Osteoblast (primary cell): ENCODE data around the gene MDFIC. TPM values are rescaled to one million over a fixed set of nuclear protein-coding genes. Genes with fewer than 3 reads are reported as not detected.
A peak's percentile ranks its signal among the peaks of the same experiment; 100 is the strongest.

ENCODE experiments used
- DNase-seq: peaks from one replicate; pipeline ENCODE4 v3.0.0; 2011; ENCODE audit warnings: low spot score, mixed read lengths; ENCODE audit not compliant: insufficient read length; ENCODE audit errors: missing footprints
- H2AFZ ChIP-seq: 2 replicates; pipeline ENCODE4 v1.6.0; 2011; ENCODE audit warnings: mild to moderate bottlenecking, low read length
- H3K27ac ChIP-seq: 2 replicates; pipeline ENCODE4 v1.5.1; 2011; ENCODE audit warnings: mild to moderate bottlenecking, low read depth, low read length, moderate library complexity
- H3K27me3 ChIP-seq: 2 replicates; pipeline ENCODE4 v1.6.0; 2012; ENCODE audit warnings: mild to moderate bottlenecking, control low read depth, inconsistent platforms, low read length, moderate library complexity; ENCODE audit not compliant: insufficient read depth
- H3K36me3 ChIP-seq: 2 replicates; pipeline ENCODE4 v1.5.1; 2011; ENCODE audit warnings: mild to moderate bottlenecking, low read length, control low read depth, moderate library complexity; ENCODE audit not compliant: insufficient read depth
- H3K4me1 ChIP-seq: 2 replicates; pipeline ENCODE4 v1.5.1; 2011; ENCODE audit warnings: mild to moderate bottlenecking, low read length, control low read depth, moderate library complexity; ENCODE audit not compliant: insufficient read depth
- H3K4me2 ChIP-seq: 2 replicates; pipeline ENCODE4 v1.6.0; 2011; ENCODE audit warnings: mild to moderate bottlenecking, low read length; ENCODE audit not compliant: insufficient read depth
- H3K4me3 ChIP-seq: fragments of 200-600 bp; sonication (generic); 3 replicates; pipeline ENCODE4 v1.5.1; 2012; ENCODE audit warnings: mild to moderate bottlenecking, low read length, inconsistent platforms; ENCODE audit not compliant: insufficient read depth
- H3K79me2 ChIP-seq: 2 replicates; pipeline ENCODE4 v1.6.0; 2012; ENCODE audit warnings: mild to moderate bottlenecking, low read length, control low read depth, inconsistent platforms; ENCODE audit not compliant: insufficient read depth
- H3K9me3 ChIP-seq: 2 replicates; pipeline ENCODE4 v1.5.1; 2011; ENCODE audit warnings: low read depth, low read length, control low read depth
- H4K20me1 ChIP-seq: 2 replicates; pipeline ENCODE4 v1.6.0; 2012; ENCODE audit warnings: mild to moderate bottlenecking, low read length, control low read depth; ENCODE audit not compliant: insufficient read depth
- CTCF ChIP-seq: IDR thresholded peaks from 2 replicates; pipeline ENCODE4 v1.5.1; 2011; ENCODE audit warnings: mild to moderate bottlenecking, low read depth, low read length, moderate library complexity; ENCODE audit errors: extremely low read depth
- total RNA-seq: library from RNA; depleted of rRNA; stranded (reverse); fragments of >200 nt; gene quantifications from 2 replicates; pipeline ENCODE4 v1.2.3, GENCODE V29; 2012

Gene MDFIC, protein sequence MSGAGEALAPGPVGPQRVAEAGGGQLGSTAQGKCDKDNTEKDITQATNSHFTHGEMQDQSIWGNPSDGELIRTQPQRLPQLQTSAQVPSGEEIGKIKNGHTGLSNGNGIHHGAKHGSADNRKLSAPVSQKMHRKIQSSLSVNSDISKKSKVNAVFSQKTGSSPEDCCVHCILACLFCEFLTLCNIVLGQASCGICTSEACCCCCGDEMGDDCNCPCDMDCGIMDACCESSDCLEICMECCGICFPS
- 68.8 and 81.3 TPM in 2 replicates for total RNA-seq

DNA sequence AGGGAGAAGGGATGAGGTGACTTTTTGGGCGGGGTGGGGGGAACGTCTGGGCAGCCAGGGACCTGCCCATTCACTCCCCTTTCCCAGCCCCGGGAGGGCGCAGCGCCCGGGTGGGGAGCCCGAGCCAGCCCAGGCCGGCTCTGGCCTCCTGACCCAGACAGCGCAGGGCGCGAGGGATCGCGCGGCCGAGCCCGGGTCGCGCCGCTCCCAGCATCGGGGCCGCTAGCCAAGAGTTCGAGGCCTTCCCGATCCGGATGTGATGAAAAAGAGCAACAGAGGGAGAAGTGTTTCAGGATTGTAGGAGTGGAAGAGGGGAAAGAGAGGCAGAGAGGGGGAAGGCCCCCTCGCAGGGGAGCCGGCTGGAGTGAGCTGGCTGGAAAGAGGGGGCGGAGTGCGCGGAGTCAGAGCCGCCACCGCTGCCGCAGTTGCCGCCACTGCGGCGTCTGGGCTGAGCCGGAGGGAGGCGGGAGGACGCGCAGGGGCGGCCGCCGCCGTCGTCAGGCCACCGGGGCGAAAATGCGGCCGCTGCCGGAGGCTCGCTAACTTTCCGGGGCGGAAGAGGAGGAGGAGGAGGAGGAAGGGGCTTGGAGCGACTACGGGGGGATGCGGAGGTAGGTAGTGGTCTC, at the start of gene MDFIC:
Gene MDFIC, plus strand, starts transcription at position 69 of the 626 bp plus-strand sequence. CDS start 940 bp downstream, outside the sequence.
- TF ChIP-seq CTCF = no peak
- H3K36me3 ChIP-seq = no peaks in the 10 kb centered on the region
- peaks cover 13% of the 10 kb centered on the region for H3K4me1 ChIP-seq
- H4K20me1 ChIP-seq = no peaks in the 10 kb centered on the region
- no peaks in the 10 kb centered on the region for H3K9me3 ChIP-seq
- H3K4me3 ChIP-seq = peak within 1 kb of the TSS; percentile 84
- H3K27ac ChIP-seq = peak within 1 kb of the TSS; percentile 76
- peak within 1 kb of the TSS; percentile 84 for H2AFZ ChIP-seq
- peak; percentile 94 for DNase-seq
- H3K27me3 ChIP-seq = no peaks in the 10 kb centered on the region
- H3K4me2 ChIP-seq = peak within 1 kb of the TSS; percentile 94
- H3K79me2 ChIP-seq = peaks cover 40% of the 10 kb centered on the region

GRCh38 chr7:114874170-114874569, 47.7 kb upstream of the MDFIC start:
- Histone ChIP-seq H3K4me3 (no peak overlapping the region), H3K27me3 (no peaks in the 10 kb centered on the region), H3K9me3 (no peaks in the 10 kb centered on the region), H3K79me2 (no peaks in the 10 kb centered on the region), H4K20me1 (no peaks in the 10 kb centered on the region), H3K27ac (no peak overlapping the region), H3K4me2 (no peak overlapping the region), H2AFZ (no peak overlapping the region), H3K4me1 (no peaks in the 10 kb centered on the region), H3K36me3 (no peaks in the 10 kb centered on the region)
- no peak for TF ChIP-seq CTCF
- no peak for DNase-seq

GRCh38 chr7:114875186-114875585, 46.7 kb upstream of the MDFIC start:
- no peaks in the 10 kb centered on the region for H3K36me3 ChIP-seq
- DNase-seq = no peak
- H4K20me1 ChIP-seq = no peaks in the 10 kb centered on the region
- TF ChIP-seq CTCF = no peak
- no peak overlapping the region for H3K27ac ChIP-seq
- no peaks in the 10 kb centered on the region for H3K9me3 ChIP-seq
- no peaks in the 10 kb centered on the region for H3K27me3 ChIP-seq
- no peak overlapping the region for H3K4me3 ChIP-seq
- no peaks in the 10 kb centered on the region for H3K4me1 ChIP-seq
- H3K79me2 ChIP-seq = no peaks in the 10 kb centered on the region
- no peak overlapping the region for H3K4me2 ChIP-seq
- H2AFZ ChIP-seq = no peak overlapping the region

GRCh38 chr7:114879554-114879953, 42.3 kb upstream of the MDFIC start:
- Histone ChIP-seq H3K36me3 (no peaks in the 10 kb centered on the region), H3K9me3 (no peaks in the 10 kb centered on the region), H2AFZ (no peak overlapping the region), H4K20me1 (no peaks in the 10 kb centered on the region), H3K27ac (no peak overlapping the region), H3K27me3 (no peaks in the 10 kb centered on the region), H3K4me3 (no peak overlapping the region), H3K4me2 (no peak overlapping the region), H3K79me2 (no peaks in the 10 kb centered on the region), H3K4me1 (no peaks in the 10 kb centered on the region)
- DNase-seq = no peak
- no peak for TF ChIP-seq CTCF
